ENCODE results near the gene ALCAM.
A peak's percentile ranks its signal among the peaks of the same experiment; 100 is the strongest.

- TF ChIP-seq, protein P1, sequence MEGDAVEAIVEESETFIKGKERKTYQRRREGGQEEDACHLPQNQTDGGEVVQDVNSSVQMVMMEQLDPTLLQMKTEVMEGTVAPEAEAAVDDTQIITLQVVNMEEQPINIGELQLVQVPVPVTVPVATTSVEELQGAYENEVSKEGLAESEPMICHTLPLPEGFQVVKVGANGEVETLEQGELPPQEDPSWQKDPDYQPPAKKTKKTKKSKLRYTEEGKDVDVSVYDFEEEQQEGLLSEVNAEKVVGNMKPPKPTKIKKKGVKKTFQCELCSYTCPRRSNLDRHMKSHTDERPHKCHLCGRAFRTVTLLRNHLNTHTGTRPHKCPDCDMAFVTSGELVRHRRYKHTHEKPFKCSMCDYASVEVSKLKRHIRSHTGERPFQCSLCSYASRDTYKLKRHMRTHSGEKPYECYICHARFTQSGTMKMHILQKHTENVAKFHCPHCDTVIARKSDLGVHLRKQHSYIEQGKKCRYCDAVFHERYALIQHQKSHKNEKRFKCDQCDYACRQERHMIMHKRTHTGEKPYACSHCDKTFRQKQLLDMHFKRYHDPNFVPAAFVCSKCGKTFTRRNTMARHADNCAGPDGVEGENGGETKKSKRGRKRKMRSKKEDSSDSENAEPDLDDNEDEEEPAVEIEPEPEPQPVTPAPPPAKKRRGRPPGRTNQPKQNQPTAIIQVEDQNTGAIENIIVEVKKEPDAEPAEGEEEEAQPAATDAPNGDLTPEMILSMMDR (IDR thresholded peaks at IDR 0.05): peak in 1 of 5 experiments; percentile 7
- TF ChIP-seq POLR2A (IDR thresholded peaks at IDR 0.05): no peak
These were observed 901 bp downstream of the ALCAM start for GRCh38 chr3:105367406-105368213.
